DMS153 treated with DMSO at 0.1 percent for 48 hours (cell line): ENCODE data around the gene TMEM126A.
"Not testable (repeated sequence)": the region's sequence is repeated elsewhere in the genome, so short reads cannot be mapped to it uniquely, and the experiment has no call there.

Source experiments
- DNase-seq: peaks from one replicate; lab custom pipeline; 2025; ENCODE audit not compliant: unreplicated experiment; lab: John Stamatoyannopoulos, UW

The TMEM126A gene

GRCh38 chr11:85656777-85657176 is 9.0 kb downstream of the TMEM126A start:
- DNase-seq, result no peak

DNA sequence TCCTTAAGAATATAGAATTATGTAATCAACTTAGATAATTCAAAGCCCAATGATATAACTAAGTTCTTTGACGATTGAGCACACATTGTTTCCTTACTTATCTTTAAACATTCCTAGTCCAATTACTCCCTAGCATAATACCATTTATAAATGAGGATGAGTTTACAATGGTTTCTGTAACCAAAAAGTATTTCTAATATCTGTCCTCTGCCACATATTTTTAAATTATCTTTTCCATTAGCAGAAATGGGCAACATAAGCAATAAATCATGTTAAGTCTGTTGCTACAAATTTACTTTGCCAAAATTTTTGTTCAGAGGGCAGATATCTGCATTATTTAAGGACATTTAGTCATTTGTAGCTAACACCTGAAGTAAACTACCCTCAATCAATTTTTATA is 10.4 kb downstream of the TMEM126A start:
- no peak for DNase-seq

- no peak for DNase-seq
These were observed 14.4 kb downstream of the TMEM126A start for GRCh38 chr11:85661972-85662664.

- DNase-seq, result no peak
These were observed 15.4 kb downstream of the TMEM126A start for GRCh38 chr11:85663080-85663752.

DNA sequence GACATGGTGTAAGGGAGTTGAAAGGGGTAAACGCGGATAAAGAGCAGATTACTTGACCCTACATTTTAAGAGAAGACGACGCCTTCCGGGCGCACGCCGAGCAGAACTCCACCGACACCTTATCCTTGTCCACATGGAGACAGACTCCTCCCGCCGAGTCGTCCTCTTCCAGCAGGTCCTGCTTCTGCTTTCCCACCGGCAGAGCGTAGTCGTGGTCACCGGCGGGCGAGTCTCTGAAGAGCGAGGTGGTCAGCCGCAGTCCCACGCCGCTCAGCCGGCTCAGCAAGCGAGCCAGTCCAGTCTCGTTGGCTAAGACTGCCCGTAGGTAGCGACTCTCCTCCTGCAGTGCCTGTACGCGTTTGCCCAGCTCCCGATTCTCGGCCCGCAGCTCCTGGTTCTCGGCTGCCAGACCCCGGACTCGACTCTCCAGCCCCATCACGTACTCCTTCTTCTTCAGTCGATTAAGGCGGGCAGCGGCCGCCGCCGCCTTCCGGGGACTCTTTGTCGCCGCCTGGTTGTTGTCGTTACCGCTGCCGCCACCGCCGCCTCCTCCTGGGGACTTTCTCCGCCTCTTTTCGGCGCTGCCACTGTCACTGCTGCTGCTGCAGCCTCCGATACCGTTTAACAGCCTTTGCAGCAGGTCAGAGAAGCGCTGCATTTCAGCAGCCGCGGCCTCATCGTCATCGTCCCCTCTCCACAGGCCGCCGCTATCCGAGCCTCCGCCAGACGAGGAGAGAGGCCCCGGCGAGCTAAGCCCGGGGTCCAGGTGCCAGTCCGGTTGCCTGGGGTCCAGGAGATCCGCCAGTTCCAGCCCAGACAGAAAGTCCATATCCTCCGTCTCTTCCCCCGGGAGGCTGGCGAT is 16.2 kb downstream of the TMEM126A start:
- DNase-seq, result peak; percentile 44

DNA sequence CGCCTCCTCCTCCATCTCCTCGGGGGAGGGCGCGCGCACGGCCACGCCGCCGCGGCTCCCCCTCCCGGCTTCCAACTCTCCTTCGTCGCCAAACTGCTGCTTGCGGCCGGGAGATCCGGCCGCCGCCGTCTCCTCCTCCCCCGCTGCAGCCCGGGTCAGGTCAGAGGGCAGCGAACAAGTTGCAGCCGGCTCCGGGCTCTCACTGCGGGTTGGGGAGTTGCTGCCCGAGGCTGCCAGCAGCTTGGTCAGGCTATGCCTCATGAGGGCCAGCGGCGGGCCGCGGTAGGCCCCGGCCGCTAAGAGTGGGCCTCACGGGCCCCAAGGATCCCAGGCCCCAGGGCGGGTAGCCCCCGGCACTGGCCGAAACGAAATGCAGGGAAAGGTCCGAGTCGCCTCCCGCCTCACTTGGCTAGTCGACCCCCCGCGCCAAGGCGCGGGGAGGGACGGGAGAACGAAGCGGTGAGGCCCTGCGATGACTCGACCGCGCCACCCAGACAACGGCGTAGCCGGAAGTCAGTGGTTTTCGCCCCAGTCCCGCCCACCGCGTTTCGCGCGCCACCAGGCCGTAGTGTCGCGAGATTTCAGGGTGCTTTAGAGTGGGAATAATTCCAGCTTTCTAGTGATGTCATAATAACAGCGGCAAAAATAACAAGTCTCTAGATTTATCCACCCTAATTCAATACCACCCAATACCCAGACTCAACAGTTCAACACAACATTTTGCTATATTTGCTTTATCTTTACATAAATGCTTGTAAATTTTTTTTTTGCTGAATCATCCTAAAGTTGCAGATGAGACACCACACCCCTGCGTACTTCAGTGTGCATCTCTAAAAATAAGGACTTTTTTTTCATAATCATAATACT is 17.1 kb downstream of the TMEM126A start, which contains the start of gene CREBZF:
TSS of gene CREBZF (minus strand) at position 515 of the 867 bp plus-strand sequence. CDS start at position 261, 254 bp downstream.
- peak; percentile 90 for DNase-seq

DNA sequence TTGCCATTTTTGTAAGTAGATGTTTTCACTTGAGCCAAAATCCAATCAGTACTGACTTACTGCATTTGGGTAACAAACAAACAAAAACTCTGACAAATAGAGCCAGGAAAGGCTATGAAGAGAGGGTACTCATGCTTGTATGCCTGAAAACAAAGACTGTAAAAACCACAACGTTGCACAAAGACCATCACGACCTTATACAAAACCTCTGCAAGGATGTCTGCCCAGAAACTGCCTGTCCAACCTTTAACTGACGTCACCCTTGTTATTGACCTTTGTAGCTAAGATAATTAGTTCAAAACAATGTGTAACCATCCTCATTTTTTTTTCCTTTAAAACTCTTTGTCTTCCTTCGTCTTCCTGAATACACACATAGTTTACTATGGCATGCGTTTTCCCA is 18.0 kb downstream of the TMEM126A start:
- no peak for DNase-seq

DNA sequence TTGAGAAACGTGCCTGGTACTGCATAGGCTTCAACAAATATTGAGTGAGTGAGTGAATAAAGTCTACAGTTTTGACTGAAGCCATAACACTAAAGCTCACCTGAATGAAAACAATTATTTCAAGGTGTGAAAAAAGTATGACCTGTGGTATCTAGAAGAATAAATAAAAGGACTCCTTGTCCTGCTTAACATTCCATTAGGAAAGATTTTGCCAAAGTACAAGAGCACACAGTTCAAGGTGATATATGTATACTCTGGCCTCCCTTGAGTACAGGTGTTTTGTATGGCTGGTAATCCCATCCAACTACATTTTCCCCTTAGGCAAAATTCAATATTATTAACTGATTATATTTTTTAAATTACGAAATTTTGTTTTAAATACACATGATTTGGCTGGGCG is 18.9 kb downstream of the TMEM126A start:
- DNase-seq, result no peak

- DNase-seq, result no peak
These were observed 20.4 kb downstream of the TMEM126A start for GRCh38 chr11:85668157-85668556.

DNA sequence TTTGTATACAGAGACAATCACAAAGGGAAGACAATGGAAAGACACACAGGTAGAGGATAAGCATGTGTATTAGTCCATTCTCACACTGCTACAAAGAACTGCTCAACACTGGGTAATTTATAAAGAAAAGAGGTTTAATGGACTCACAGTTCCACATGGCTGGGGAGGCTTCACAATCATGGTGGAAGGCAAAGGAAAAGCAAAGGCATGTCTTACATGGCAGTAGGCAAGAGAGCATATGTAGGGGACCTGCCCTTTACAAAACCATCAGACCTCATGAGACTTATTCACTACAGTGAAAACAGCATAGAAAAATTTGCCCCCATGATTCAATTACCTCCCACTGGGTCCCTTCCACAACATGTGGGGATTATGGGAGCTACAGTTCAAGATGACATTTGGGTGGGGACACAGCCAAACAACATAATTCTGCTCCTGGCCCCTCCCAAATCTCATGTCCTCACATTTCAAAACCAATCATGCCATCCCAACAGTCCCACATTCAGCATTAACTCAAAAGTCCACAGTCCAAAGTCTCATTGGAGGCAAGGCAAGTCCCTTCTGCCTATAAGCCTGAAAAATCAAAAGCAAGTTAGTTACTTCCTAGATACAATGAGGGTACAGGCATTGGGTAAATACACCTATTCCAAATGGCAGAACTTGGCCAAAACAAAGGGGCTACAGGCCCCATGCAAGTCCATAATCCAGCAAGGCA is 23.3 kb downstream of the TMEM126A start:
- not testable (repeated sequence) for DNase-seq

DNA sequence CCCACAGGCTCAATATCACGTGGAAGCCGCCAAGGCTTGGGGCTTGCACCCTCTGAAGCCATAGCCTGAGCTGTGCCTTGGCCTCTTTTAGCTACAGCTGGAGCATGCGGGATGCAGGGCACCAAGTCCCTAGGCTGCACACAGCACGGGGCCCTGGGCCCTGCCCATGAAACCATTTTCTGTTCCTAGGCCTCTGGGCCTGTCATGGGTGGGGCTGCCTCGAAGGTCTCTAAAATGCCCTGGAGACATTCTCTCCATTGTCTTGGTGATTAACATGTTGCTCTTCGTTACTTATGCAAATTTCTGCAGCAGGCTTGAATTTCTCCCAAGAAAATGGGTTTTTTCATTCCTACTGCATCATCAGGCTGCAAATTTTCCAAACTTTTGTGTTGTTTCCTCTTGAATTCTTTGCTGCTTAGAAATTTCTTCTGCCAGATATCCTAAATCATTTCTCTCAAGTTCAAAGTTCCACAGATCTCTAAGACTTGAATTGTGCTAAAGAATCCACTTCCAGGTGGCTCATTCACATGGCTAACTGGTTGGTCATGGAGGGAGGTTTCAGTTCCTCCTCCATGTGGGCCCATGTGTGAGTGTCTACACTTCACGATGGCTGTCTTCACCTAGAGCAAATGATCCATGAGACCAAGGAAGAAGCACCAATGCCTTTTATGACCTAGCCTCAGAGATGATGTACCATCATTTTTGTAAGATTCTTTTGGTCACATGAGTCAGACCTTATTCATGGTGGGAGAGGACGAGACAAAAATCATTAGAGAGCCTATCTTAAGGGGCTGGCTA is 24.5 kb downstream of the TMEM126A start:
- no peak for DNase-seq

GRCh38 chr11:85673393-85673792 is 25.6 kb downstream of the TMEM126A start:
- no peak for DNase-seq

DNA sequence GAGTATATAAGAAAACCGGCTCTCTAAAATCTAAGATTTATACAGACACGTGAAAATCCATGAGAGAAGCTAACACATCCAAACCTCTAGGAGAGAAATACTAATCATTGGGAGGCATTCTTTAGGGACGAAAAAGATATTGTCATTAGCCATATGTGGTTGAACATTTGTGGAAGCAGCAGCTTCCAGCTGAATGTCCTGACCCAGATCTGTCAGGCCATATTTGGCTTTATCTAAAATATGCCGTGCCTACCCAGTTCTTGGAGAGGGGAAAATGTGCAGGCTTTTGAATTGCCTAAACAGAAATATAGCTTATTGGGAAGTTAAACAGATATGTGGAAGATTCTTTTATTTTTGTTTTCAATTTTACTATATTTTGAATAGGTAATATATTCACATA is 31.8 kb downstream of the TMEM126A start:
- no peak for DNase-seq

DNA sequence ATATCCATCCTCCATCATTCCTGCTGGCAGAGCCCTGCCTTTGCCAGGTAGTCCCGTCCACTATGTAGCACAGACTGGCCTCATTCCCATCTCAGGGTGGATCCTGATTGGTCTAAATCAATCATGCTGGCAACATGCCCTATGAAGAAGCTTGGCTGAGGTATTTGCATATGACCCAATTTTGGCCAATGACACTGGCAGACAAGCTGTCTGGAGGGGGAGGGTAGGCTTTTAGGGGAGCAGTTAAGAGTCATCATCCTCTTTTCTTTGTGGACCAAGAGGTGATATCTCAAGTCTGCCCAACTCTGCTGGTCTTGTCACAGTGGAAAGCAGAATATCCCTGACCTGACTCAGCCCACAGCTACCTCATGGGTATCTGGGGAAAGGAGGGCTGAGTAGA is 33.1 kb downstream of the TMEM126A start:
- DNase-seq, result no peak

- DNase-seq, result peak; percentile 19
These were observed 34.9 kb downstream of the TMEM126A start for GRCh38 chr11:85682330-85683305.

GRCh38 chr11:85685125-85685819 is 37.5 kb downstream of the TMEM126A start:
- no peak for DNase-seq

- DNase-seq, result peak; percentile 79
These were observed 38.2 kb downstream of the TMEM126A start, which contains the start of gene CCDC89 for GRCh38 chr11:85685820-85686459. TSS of gene CCDC89 (minus strand) at chr11:85686195. CDS start at chr11:85686130, 65 bp downstream.
